ENCODE results near the gene NMRK1. TPM values are rescaled to one million over a fixed set of nuclear protein-coding genes. Genes with fewer than 3 reads are reported as not detected.

NMRK1 gene
- total and polyA plus RNA-seq, 7 donors = 10.6 to 33.1 (median 23.3) TPM

- ATAC-seq (no peak), DNase-seq (no peak)
- Histone ChIP-seq H3K27me3 (ENCODE audit: insufficient read depth in 3 of 3, low read length in 2 of 3) (no peaks in the 10 kb centered on the region), H3K4me3 (no peak overlapping the region), H3K9me3 (no peaks in the 10 kb centered on the region), H3K36me3 (ENCODE audit: insufficient read depth in 1 of 2, low read depth in 1 of 2) (no peaks in the 10 kb centered on the region), H3K4me1 (no peaks in the 10 kb centered on the region), H3K27ac (no peak overlapping the region)
- 60 to 73% (median 63%) methylated on average over 3 of the region's 3 CpGs for WGBS, 3 donors
- intact Hi-C loops (cut with DNase I) = no loop called here
- TF ChIP-seq CTCF (IDR thresholded peaks at IDR 0.05) = no peak
Observed at GRCh38 chr9:75039801-75040200, 48.2 kb downstream of the NMRK1 start.

GRCh38 chr9:75039009-75039408 is 48.9 kb downstream of the NMRK1 start:
- Histone ChIP-seq H3K36me3 (ENCODE audit: insufficient read depth in 1 of 2, low read depth in 1 of 2) (no peaks in the 10 kb centered on the region), H3K27ac (no peak overlapping the region), H3K27me3 (ENCODE audit: insufficient read depth in 3 of 3, low read length in 2 of 3) (no peaks in the 10 kb centered on the region), H3K9me3 (no peaks in the 10 kb centered on the region), H3K4me3 (no peak overlapping the region), H3K4me1 (no peaks in the 10 kb centered on the region)
- TF ChIP-seq CTCF (IDR thresholded peaks at IDR 0.05) = no peak
- ATAC-seq (no peak), DNase-seq (no peak)
- intact Hi-C loops (cut with DNase I) = no loop called here
- 60 to 66% (median 61%) methylated on average over 3 of the region's 3 CpGs for WGBS, 3 donors

GRCh38 chr9:75036793-75037192 is 51.2 kb downstream of the NMRK1 start:
- Histone ChIP-seq H3K4me1 (no peaks in the 10 kb centered on the region), H3K9me3 (no peaks in the 10 kb centered on the region), H3K27me3 (ENCODE audit: insufficient read depth in 3 of 3, low read length in 2 of 3) (no peaks in the 10 kb centered on the region), H3K36me3 (ENCODE audit: insufficient read depth in 1 of 2, low read depth in 1 of 2) (no peaks in the 10 kb centered on the region), H3K27ac (no peak overlapping the region), H3K4me3 (no peak overlapping the region)
- 92 to 96% (median 92%) methylated on average over 3 of the region's 3 CpGs for WGBS, 3 donors
- no peak for TF ChIP-seq CTCF (IDR thresholded peaks at IDR 0.05)
- ATAC-seq (no peak), DNase-seq (no peak)
- intact Hi-C loops (cut with DNase I) = no loop called here

- Histone ChIP-seq H3K9me3 (no peaks in the 10 kb centered on the region), H3K27me3 (ENCODE audit: insufficient read depth in 3 of 3, low read length in 2 of 3) (no peaks in the 10 kb centered on the region), H3K27ac (no peak overlapping the region), H3K4me1 (no peaks in the 10 kb centered on the region), H3K36me3 (ENCODE audit: insufficient read depth in 1 of 2, low read depth in 1 of 2) (no peaks in the 10 kb centered on the region), H3K4me3 (no peak overlapping the region)
- no peak for DNase-seq
- ATAC-seq = no peak
- intact Hi-C loops (cut with DNase I) = no loop called here
- 62 to 72% (median 68%) methylated on average over 2 of the region's 2 CpGs for WGBS, 3 donors
- TF ChIP-seq CTCF (IDR thresholded peaks at IDR 0.05) = no peak
Observed at GRCh38 chr9:75033791-75034473, 54.0 kb downstream of the NMRK1 start.

All from psoas muscle (tissue), 8 donors.